Measurements from ENCODE around the gene C11orf21. TPM values are rescaled to one million over a fixed set of nuclear protein-coding genes. Genes with fewer than 3 reads are reported as not detected.

C11orf21 gene
- polyA plus RNA-seq, 1 of the 3 experiments (the other 2 are of a cell fraction) = 0.03 TPM

GRCh38 chr11:2348986-2349385 lies 47.3 kb upstream of the C11orf21 start (continued):
- TF ChIP-seq NRF1 (IDR thresholded peaks at IDR 0.05; ENCODE audit: low read depth, low read length) (no peak), ZBTB33 (IDR thresholded peaks at IDR 0.05; ENCODE audit: borderline replicate concordance, low read depth) (no peak)

DNA sequence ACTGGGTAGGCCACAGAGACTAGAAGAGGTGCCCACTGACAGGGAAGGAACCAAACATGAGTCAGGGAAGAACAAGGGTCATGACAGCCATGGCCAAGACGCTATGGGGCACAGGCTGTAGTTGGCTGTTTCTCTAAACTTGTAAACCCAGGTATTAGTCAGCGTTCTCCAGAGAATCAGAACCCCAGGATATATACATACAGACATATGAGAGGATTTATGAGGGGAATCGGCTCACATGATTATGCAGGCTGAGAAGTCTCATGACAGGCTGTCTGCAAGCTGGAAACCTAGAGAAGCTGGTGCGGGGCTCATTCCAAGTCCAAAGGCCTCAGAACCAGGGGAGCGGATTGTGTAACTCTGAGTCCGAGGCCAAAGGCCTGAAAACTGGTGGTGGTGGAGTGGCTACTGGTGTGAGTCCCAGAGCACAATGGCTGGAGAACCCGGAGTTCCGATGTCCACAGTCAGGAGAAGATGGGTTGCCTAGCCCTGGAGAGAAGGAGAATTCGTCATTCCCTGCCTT lies 45.7 kb upstream of the C11orf21 start:
- ChIA-PET CTCF (no interaction called here), POLR2A (no interaction called here)
- H3K4me2 ChIP-seq = no peak overlapping the region
- H3K79me2 ChIP-seq (ENCODE audit: insufficient read depth) = no peaks in the 10 kb centered on the region
- no peaks in the 10 kb centered on the region for H3K36me3 ChIP-seq (replicated peaks in 1 of 2; ENCODE audit: control insufficient read depth in 1 of 2, insufficient read depth in 2 of 2, low read length in 1 of 2)
- H3K9ac ChIP-seq = no peak overlapping the region
- H2AFZ ChIP-seq (ENCODE audit: low read depth) = no peak overlapping the region
- H3K27ac ChIP-seq (ENCODE audit: low read depth in 2 of 2, low read length in 1 of 2) = no peak overlapping the region
- H3K27me3 ChIP-seq (ENCODE audit: insufficient read depth) = no peaks in the 10 kb centered on the region
- TF ChIP-seq EP300 (IDR thresholded peaks at IDR 0.05; ENCODE audit: borderline replicate concordance in 1 of 2, low read depth in 1 of 2, low read length in 1 of 2) (no peak), RAD21 (IDR thresholded peaks at IDR 0.05; ENCODE audit: low read length) (no peak), MXI1 (IDR thresholded peaks at IDR 0.05; ENCODE audit: low read depth, low read length) (no peak), USF2 (IDR thresholded peaks at IDR 0.05; ENCODE audit: borderline replicate concordance, low read depth, low read length) (no peak), SMC3 (IDR thresholded peaks at IDR 0.05; ENCODE audit: low read depth, low read length) (no peak), FOXM1 (IDR thresholded peaks at IDR 0.05; ENCODE audit: low read depth) (no peak), IRF3 (IDR thresholded peaks at IDR 0.05; ENCODE audit: low read depth, low read length) (no peak), NRF1 (IDR thresholded peaks at IDR 0.05; ENCODE audit: low read depth, low read length) (no peak)
- TF ChIP-seq, protein P1, sequence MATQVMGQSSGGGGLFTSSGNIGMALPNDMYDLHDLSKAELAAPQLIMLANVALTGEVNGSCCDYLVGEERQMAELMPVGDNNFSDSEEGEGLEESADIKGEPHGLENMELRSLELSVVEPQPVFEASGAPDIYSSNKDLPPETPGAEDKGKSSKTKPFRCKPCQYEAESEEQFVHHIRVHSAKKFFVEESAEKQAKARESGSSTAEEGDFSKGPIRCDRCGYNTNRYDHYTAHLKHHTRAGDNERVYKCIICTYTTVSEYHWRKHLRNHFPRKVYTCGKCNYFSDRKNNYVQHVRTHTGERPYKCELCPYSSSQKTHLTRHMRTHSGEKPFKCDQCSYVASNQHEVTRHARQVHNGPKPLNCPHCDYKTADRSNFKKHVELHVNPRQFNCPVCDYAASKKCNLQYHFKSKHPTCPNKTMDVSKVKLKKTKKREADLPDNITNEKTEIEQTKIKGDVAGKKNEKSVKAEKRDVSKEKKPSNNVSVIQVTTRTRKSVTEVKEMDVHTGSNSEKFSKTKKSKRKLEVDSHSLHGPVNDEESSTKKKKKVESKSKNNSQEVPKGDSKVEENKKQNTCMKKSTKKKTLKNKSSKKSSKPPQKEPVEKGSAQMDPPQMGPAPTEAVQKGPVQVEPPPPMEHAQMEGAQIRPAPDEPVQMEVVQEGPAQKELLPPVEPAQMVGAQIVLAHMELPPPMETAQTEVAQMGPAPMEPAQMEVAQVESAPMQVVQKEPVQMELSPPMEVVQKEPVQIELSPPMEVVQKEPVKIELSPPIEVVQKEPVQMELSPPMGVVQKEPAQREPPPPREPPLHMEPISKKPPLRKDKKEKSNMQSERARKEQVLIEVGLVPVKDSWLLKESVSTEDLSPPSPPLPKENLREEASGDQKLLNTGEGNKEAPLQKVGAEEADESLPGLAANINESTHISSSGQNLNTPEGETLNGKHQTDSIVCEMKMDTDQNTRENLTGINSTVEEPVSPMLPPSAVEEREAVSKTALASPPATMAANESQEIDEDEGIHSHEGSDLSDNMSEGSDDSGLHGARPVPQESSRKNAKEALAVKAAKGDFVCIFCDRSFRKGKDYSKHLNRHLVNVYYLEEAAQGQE (IDR thresholded peaks at IDR 0.05; ENCODE audit: low read depth, low read length) = no peak
- WGBS (ENCODE audit: low lambda C conversion rate) = 35% methylated on average over 9 of the region's 9 CpGs
- no peak for DNase-seq
- no peak overlapping the region for H3K4me3 ChIP-seq (ENCODE audit: low read depth in 2 of 2, low read length in 1 of 2)
- H3K4me1 ChIP-seq (ENCODE audit: control insufficient read depth in 1 of 2, insufficient read depth in 2 of 2, low read depth in 1 of 2, low read length in 1 of 2) = no peaks in the 10 kb centered on the region
- no peaks in the 10 kb centered on the region for H4K20me1 ChIP-seq (ENCODE audit: insufficient read depth)
- no peaks in the 10 kb centered on the region for H3K9me3 ChIP-seq
- H3F3A ChIP-seq (replicated peaks; ENCODE audit: insufficient read depth) = no peaks in the 10 kb centered on the region
- H3K9me2 ChIP-seq = no peaks in the 10 kb centered on the region
